Stimulated activated CD4-positive, alpha-beta T cell treated with anti-CD3 and anti-CD28 coated beads, Interleukin-4, amount 100 ng/mL, for 1 hour (primary cell): Measurements from ENCODE around the gene KANK3.
A peak's percentile ranks its signal among the peaks of the same experiment; 100 is the strongest.
"Not testable (repeated sequence)": the region's sequence is repeated elsewhere in the genome, so short reads cannot be mapped to it uniquely, and the experiment has no call there.

Experiments
- DNase-seq: peaks from one replicate; pipeline ENCODE4 v3.0.0-alpha.2; 2020

The KANK3 gene

DNA sequence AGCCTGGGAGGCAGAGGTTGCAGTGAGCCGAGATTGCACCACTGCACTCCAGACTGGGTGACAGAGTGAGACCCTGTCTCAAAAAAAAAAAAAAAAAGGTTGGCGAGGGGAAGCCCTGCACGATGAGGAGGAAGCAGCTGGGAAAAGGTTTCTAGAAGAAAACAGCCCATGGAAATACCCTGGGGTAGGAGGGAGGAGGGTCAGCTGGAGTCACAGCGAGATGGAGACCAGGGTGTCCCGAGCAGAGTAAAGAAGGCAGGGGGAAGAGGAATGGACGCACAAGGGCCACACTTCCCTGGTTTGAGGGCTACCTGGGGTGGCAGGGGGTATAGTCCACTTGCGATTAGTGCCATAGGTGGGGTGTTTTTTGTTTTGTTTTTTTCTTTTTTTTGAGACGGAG is 6.4 kb downstream of the KANK3 start:
- no peak for DNase-seq

DNA sequence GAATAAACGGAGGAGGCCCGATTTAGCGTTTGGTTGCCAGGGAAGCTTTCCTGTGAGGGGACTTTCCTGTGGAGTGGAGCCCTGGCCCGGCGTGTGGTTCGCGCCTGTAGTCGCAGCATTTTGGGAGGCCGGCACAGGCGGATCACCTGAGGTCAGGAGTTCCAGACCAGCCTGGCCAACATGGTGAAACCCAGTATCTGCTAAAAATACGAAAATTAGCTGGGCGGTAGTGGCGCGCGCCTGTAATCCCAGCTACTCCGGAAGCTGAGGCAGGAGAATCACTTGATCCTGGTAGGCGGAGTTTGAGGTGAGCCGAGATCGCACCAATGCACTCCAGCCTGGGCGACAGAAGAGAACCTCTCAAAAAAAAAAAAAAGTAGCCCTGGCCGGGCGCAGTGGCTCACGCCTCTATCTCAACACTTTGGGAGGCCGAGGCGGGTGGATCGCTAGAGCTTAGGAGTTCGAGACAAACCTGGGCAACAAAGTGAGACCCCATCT is 6.9 kb downstream of the KANK3 start:
- no peak for DNase-seq

DNA sequence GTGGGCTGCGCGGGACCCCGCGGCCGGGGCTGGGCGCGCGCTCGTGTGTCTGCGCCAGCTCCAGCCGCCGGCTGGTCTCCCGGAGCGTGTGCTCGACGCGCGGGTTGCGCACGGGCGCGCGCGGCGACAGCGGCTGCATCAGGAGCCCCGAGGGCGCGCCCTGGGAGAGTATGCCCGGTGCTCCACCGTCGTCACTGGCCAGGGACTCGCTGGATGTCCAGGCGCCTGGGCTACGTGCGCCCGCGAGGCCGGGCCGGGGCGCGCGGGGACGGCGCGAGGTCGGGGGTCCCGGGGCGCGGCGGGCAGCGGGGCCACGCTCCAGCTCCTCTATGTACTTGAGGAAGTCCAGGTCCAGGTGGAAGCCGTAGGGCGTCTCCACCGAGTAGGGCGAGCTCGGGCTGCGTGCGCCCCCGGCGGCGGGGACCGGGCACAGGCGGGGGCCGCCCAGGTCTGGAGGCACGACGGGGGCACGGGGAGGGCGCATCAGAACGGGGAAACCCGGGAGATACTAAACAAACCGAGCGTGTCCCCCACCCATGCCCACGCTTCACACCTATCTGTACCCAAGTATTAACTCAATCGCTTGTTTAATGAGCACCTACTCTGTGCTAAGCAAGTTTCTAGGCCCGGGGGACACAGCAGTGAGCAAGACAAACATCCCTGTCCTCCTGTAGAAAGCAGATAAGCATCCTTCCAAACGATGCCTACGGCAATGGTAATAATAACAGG is 7.6 kb downstream of the KANK3 start:
- peak; percentile 39 for DNase-seq

DNA sequence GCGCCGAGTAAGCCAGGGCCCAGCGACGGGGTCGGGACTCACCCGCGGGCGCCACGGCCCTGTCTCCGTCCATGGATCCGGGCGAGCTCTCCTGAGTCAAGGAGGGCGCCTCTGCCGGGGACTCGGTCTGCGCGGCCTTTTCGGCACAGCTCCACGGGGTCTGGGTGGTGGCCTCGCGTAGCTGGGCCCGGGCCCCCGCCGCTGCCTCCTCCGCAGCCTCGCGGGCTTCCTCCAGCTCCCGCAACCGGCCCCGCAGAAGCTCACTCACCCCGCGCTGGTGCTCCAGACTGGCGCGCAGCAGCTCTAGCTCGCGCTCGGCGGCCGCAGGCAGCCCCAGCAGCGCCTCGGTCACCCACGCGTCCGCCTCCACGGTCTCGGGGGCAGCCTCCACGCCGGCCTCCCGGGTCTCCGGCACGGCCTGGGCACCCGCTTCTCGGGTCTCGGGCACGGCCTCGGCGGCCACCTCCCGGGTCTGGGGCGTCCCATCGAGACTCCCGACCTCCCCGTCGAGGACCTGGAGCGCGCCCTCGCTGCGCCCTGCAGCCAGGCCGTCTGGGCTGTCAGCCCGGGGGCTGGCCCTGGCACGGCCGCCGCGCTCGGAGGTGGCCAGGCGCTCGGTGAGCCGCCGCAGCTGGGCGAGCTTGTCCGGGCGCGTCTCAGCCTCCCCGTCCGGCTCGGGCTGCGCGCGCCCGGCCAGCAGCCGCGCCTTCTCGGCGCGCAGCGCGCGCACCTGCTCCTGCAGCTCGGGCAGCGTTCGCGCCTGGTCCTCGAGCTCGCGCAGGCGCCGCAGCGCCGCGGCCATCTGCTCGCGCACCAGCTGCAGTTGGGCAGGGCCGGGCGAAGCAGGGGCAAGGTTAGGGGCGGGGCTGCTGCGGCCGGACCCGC is 8.4 kb downstream of the KANK3 start:
- no peak for DNase-seq

DNA sequence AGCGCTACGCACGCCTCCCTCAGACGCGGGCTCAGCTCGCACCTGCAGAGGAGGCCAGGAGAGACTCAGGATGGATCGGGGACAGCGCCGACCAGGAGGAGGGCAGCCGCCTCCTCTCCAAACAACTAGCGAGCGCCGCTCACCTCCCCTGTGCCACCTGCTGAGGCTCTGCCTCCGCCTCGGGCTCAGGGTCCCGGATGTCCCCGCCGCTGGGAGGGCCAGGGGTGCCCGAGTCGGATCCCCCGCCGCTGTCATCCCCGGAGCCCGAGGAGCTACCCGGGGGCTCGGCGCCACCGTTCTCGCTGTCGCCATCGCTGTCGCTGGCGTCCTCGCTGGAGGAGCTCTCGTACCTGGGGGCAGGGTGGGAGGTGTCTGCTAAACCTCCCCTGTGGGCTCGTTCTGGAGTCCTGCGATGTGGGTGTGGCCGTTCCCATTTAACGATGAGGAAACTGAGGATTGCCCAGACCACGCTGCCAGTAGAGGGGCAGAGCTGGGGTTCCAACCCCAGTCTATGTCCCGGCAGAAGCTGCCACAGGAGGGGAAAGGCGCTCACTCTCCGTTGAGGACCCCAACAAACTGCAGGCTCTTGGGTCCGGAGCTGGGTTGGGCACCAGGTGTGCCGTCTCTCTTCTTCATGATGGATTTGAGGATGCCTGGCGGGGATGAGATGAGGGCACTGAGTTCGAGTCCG is 9.2 kb downstream of the KANK3 start:
- DNase-seq: no peak

DNA sequence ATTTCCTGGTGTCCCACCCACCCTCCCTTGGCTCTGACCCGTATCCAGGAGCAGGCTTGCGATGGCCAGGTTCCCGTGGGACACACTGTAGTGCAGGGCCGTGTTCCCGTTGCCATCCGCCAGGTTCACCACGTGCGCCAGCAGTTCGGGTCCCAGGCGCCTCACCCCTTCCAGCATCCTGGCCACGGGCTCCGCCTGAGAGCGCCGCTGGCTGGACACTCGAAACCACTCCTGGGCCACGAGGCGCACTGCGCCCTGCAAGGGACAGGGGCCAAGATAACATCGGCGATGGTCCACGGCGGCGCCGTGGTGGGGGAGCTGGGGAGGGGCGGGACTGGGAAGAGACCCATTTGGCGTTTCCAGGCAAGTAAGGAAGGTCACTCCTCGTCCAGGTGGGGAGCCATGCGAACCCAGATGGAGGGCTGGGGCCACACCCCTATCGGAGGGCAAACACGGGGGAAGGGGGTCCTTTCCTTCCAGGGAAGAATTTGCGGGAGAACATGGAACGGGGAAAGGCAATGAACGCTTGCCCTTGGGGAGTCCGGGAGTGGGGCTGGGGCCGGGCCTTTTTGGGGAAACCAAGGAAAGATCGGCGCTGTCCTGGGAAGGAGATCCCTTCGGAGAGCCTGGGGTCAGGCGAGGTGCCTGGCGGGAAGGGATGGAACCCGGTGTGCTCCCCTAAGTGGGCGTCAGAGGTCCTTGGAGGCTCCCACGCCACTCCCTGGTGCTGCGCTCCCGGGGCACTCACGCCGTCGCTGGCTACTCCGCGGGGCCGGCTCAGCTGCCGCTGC is 9.9 kb downstream of the KANK3 start:
- DNase-seq: no peak

DNA sequence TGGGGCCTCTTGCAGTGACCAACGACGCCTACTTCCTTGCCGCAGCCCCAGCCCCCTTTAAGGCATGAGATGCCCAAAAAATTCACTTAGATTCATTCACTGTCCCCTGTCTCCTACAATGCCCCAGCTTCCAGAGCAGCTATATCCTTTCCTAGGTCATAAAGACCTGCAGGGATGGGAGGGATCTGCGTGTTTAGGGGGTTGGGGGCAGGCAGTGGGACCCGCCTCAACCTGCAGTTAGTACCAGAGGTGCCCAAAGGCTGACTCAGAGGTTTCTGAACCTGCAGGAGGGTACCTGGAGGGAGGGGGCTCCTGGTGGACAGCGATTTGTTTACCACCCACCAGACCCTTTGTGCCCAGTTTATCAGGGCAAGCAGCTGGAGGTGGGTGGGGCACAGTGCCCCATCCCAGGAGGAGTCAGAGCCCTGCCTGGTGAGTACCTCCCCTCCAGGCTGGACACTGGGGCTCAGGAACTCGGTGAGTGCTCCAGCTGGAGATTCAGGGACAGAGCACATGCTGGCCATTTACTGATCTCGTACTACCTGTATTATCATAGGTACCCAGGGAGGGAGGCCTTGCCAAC is 11.7 kb downstream of the KANK3 start:
- no peak for DNase-seq

DNA sequence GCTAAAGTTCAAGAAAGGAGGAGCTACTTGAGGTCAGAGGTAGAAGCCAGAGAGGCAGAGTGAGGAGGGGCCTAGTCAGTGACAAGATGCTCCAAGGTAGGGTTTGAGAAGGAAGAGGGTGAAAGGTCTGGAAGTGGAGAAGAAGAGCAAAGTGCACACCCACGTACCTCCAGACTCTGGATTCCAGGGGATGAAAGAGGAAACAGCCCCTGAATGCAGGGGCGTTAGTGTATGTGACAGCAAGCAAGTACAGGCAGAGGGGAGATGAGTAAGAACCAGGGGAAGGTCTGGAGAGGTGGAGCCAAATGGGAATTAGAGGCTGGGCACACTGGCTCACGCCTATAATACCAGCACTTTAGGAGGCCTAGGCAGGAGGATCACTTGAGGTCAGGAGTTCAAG is 13.1 kb downstream of the KANK3 start:
- no peak for DNase-seq

DNA sequence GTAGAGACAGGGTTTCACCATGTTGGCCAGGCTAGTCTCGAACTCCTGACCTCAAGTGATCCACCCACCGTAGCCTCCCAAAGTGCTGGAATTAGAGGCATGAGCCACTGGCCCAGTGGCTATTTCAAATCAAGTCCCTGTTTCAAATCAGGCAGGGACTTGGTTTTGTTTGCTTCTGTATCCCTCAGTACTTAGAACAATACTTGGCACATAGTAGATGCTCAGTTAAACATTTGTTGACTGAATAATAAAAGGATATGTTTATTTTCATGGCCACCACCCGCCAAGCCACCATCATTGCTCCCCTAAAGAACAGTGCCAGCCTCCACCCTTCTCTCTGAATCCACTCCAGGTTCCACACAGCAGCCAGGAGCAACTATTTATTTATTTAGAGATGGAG is 17.6 kb downstream of the KANK3 start:
- no peak for DNase-seq

DNA sequence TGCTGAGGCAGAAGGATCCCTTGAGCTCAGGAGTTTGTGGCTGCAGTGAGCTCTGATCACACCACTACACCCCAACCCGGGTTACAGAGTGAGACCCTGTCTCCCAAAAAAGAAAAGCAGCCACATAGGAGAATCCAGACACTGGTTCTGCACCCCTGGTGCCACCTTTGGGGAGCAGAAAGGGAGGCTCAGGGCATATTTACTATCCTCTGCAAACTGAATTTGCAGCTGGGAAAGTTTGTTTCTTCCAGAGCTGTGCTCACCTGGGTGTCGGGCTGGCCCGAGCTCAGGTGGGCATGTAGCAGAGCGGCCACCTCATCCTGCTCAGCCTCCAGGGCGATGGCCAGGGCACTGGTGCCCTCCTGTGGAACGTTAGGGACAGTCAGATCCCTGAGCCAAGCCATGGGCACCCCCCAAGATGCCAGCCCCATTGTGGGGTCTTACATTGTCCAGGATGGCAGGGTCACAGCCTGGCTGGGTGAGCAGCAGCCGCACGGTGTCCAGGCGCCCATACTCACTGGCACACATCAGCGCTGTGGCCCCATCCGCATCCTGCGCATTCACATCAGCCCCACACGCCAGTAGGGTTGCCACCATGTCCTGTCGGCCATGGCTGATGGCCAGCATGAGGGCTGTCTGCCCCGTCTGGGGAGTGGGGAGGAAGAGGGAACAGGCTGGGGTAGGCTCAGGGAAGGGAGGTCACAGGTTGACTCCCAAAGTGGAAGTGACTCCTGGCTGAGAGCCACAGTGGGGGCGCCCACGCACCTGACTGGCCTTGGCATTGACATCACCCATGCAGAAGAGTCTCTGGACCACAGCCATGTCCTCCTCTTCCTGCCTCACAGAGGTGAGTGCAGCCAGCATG is 18.6 kb downstream of the KANK3 start:
- no peak for DNase-seq

DNA sequence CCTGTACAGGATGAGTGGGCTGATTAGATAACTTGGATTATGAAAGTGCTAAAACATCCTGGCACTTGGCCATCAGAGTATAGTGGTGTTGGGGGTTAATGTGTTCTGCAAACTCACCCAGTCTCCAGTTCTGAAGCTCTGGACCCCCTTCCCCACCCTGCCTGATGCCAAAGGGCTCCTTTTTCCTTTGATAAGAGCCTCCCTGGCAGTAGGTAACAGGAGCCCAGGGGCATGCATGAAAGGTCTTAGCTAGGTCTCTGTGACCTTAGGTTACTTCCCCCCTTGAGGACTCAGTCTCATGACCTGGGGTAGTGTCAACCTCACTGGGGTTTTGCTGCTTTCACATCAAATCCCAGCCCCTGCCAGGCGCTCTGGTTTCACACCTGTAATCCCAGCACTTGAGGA is 19.3 kb downstream of the KANK3 start:
- DNase-seq: no peak

DNA sequence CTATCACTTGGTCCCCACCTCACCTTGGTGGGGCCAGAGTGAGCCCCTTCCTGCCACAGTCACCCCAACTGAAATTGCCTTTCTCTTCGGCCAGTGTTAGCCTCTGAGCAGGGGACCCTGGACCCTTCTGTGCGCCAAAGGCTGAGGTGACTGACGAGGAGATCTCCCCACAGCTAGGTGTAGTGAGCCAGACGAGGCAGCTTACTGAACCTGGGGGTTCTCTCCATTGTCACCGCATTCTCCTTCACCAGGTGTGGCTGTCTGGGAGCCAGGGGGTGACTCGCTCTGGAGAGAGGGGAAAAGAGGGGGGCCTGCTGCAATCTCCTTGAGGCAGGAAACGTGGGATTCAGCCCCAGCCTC is 20.4 kb downstream of the KANK3 start:
- no peak for DNase-seq

DNA sequence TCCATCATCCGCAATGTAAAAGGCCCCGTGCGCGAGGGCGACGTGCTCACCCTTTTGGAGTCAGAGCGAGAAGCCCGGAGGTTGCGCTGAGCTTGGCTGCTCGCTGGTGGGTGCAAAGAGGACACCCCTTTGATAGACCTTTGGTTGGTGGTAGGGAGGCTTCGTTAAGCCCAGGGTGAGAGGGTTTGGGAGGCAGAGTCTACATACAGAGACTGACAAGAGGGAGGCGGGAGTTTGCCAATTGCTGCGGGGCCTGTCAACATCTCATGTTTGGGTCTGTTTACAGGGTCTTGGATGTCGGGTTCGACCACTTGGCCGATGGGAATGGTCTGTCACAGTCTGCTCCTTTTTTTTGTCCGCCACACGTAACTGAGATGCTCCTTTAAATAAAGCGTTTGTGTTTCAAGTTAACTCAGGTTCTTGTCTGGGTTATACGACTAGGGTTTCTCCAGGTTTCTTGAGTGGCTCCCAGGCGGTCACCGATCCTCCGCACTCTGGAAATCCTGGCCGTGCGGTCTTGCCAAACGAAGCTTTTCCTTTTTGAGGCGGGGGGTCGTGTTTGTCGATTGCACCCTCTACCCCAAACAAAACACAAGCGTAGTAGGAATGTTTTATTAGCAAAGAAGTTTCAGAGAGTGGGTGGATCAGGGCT is 20.9 kb downstream of the KANK3 start:
- DNase-seq: no peak

DNA sequence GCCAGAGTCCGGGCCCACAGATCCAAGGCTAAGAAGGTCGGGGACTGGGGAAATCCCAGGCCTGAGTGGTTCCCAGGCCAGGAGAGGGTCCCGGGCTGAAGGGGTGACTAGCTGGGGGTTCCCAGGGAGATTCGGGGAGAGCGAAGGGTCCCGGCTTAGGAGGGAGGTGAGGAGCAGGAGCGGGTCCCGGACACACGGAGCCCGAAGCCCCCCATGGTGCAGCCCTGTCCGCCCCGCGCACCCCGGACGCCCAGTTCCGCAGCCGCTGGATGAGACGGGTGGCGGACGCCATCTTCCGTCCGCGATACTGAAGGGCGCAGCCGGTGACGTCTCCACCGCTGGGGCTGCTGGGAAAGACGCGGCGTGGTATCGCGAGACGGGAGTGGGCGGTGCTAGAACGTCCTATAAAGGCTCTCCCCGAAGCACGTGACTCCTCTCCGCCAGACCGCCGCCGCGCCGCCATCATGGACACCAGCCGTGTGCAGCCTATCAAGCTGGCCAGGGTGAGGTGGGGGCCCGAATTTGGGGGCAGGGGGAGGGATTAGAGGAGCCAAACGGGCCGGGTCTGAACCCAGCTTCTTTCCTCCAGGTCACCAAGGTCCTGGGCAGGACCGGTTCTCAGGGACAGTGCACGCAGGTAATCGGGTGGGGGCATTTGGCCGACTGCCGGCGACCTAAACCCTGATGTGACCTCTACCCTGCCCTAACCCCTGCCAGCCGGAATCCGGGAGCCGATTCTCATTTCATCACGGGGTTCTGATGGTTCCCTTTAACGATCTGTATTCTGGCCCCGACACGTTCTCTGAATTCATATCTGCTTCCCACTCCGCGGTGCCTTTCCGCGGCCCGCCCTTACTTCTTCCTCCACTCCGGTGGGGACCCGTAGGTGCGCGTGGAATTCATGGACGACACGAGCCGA is 21.7 kb downstream of the KANK3 start, which contains the start of the genes NDUFA7 and RPS28:
Gene NDUFA7 (minus strand): TSS at position 309 of the 919 bp plus-strand sequence. CDS start 17 bp downstream, at position 292.
Gene RPS28 (plus strand): TSS at position 430 of the 919 bp plus-strand sequence. CDS start 35 bp downstream, at position 465.
- peak; percentile 96 for DNase-seq

DNA sequence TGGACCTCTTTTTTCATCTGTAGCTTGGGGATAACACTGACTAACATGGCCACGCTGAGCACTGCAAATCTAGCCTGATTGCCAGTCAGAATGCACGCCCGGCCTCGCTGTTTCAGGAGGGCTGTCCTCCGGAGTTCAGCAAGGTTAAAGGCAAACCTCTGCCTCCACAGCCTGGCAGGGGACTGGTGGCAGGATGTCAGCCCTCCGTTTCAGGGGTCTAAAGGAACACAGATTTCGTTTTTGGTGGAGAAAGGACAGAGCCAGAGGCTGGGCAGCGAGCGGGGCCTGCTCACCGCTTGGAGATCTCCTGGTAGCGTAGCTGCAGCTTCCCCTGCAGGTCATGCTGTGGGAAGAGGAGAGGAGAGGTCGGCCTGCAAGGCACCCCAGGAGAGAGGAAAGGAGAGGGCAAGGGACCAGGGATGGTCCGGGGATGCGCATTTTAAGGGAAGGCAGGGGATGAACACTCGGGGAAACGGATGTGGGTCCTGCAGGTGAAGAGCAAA is 22.4 kb downstream of the KANK3 start:
- no peak for DNase-seq

DNA sequence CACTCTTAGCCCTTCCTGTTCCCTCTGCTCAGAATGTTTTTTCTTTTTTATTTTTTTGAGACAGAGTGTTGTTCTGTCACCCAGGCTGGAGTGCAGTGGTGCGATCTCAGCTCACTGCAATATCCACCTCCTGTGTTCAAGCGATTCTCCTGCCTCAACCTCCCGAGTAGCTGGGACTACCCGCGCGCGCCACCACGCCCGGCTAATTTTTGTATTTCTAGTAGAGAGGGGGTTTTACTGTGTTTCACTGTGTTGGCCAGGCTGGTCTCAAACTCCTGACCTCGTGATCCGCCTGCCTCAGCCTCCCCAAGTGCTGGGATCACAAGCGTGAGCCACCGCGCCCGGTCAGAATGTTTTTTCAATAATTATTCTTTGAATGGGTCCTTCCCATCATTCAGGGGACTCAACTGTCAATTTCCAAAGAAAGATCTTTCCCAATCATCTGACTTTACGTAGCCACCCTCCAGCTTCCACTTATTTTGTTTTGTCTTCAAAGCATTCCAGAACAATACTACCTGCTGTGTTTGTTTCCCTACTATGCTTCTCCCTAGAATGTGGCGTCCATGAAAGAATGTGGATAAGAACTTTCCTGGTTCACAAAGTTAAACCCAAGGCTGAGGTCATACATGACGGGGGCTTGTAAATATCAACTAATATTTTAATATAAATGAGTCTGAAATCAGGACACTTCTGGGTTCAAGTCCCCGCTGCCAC is 23.1 kb downstream of the KANK3 start:
- no peak for DNase-seq

DNA sequence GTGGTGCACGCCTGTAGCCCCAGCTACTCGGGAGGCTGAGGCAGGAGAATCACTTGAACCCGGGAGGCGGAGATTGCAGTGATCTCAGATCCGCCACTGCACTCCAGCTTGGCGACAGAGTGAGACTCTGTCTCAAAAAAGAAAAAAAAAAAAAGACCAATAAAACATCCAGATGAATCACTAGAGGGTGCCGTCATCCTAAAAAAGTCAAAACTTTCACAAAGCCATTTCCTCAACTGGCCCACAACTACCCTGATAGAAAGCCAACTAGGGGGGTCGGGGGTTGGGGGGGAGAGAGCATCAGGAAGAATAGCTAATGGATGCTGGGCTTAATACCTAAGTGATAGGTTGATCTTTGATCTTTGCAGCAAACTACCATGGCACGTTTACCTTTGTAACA is 24.2 kb downstream of the KANK3 start:
- DNase-seq: not testable (repeated sequence)

DNA sequence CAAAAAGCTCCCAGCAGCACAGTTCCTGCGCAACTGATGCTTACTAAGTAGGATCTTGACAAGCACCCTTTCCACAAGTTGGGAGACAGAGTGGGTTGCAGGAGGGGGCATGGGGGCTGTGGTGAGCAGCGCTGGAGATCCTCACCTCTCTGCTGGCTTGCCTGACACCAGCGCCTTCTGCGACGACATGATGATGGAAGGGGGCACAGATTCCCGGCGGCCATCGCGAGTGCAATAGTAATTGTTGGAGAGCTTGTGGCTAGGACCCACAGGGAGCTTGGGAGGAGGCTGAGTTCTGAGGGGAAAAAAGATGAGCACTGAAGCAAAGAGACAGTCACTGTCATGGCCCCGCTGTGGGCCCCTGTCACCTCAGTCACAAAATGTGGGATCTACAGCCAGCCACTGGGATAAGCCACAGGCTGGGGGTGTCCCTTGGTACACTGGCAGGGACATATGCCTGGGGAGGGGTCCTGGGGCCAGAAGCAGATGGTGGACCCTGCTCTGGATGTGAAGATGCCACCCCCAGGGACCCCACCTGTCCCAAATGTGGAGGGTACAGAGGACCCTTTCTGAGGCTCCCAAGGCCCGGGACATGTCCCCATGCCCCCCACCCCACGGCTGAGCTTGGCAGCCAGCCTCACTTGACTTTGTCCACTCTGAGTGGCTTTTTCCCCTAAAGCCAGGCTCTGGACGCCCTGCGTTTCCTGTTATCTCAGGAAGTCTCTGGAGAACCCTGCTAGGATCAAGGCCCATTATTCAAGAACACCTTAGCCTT is 26.5 kb downstream of the KANK3 start:
- DNase-seq: no peak
